Epithelial cell of esophagus (primary cell): Measurements from ENCODE around the gene NDUFAF8.

Experiments used
- DNase-seq: peaks from one replicate; pipeline ENCODE4 v3.0.0; 2010; ENCODE audit warnings: low read depth
- H3K4me3 ChIP-seq: 2 replicates; pipeline ENCODE4 v1.5.1; 2011; ENCODE audit warnings: mild to moderate bottlenecking, low read length, control low read depth
- TF ChIP-seq, protein P1 (sequence below): IDR thresholded peaks from 2 replicates; pipeline ENCODE4 v1.5.1; 2011; ENCODE audit warnings: low read depth, mild to moderate bottlenecking, low read length, control low read depth, inconsistent platforms; ENCODE audit not compliant: insufficient read depth; ENCODE audit errors: missing control alignments

NDUFAF8 gene

DNA sequence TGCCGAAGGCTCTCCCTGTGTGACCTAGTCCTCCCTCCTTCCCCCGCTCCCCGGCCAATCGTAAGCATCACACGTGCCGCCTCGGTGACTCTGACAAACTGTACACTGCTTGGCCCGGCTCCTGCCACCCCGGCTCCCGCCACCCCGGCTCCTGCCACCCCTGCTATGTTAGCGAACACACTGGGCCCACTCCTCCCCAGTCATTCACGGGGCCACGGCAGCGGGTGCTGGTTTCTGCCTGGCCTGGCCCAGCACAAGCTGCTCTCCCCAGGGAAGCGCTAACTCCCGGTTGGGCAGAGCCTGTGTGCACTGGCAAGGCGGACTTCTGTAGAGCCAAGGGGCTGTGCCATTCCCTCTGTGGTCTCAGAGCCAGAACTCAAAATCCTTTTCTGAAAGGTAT is 22.0 kb downstream of the NDUFAF8 start:
- no peak overlapping the region for H3K4me3 ChIP-seq
- no peak for DNase-seq
- TF ChIP-seq, protein P1, sequence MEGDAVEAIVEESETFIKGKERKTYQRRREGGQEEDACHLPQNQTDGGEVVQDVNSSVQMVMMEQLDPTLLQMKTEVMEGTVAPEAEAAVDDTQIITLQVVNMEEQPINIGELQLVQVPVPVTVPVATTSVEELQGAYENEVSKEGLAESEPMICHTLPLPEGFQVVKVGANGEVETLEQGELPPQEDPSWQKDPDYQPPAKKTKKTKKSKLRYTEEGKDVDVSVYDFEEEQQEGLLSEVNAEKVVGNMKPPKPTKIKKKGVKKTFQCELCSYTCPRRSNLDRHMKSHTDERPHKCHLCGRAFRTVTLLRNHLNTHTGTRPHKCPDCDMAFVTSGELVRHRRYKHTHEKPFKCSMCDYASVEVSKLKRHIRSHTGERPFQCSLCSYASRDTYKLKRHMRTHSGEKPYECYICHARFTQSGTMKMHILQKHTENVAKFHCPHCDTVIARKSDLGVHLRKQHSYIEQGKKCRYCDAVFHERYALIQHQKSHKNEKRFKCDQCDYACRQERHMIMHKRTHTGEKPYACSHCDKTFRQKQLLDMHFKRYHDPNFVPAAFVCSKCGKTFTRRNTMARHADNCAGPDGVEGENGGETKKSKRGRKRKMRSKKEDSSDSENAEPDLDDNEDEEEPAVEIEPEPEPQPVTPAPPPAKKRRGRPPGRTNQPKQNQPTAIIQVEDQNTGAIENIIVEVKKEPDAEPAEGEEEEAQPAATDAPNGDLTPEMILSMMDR = no peak

DNA sequence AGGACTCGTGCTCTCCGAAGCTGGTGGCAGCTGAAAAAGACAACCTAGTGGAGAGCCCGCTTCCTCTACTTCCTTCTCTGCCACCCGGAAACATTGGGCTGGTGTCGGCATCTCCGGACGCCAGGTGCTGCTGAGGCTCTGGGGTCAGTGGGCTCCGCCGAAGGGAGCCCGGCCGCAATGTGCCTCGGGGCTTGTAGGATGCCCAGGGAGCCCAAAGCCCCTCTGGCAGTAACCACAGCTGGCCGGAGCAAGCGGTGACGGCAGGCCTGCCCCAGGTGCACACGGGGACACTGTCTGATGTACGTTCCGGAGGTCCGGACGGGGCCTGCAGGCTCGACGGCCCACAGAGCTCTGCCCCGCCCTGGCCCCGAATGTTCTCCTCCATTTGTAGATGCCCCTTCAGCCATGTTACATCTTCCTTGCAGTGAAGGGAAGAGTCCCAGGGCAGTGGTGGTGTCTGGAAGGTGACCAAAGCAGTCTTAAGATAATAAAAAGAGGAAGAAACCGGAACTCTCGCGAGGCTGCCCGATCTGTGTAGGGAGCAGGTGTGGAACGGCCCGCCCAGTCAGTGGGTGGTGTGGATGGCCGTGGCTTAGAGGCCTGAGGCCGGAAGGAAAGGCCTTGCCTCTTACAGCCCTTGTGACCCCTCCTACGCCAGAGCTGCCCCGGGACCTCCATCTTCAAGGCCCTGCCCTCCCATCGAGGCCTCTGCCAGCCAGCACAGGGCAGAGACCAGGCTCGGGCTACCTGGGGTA is 22.6 kb downstream of the NDUFAF8 start:
- TF ChIP-seq, protein P1 = no peak
- no peak overlapping the region for H3K4me3 ChIP-seq
- no peak for DNase-seq

DNA sequence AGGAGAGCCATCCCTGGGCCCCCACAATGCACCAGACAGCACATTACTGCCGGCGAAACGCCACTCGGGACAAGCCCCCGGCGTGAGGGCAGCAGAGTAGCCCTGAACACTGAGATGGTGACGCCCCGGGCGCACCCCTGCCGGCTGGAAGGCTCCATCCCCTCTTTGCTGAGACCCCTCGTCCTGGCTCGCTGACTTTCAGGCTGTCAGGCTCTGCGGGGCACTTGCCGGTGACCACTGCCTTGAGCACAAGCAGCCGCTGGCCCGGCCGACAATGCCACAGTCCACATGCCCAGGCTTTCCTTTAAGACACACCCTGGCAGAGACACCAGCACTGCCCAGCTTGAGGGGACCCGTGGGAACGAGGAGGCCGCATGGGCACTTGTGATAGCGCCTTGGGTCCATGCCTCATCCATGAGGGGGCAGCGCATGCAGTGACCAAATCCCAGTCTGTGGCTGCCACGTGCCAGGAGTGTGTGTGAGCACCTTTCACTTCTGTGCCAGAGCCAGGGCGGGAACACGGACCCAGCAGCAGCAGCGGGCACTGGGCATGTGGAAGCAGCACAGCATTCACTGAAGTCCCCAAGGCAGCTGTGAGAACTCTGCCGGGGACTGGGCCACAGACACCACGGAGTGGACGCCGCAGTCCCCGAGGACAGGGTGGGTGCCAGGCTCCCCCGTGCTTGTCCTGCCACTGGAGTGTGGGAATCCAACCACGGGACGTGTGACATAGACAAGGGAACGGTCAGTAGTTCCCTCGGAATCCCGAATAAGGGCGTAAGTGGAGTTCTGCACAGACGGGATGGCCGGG is 24.5 kb downstream of the NDUFAF8 start:
- TF ChIP-seq, protein P1 = no peak
- no peak overlapping the region for H3K4me3 ChIP-seq
- DNase-seq = no peak

DNA sequence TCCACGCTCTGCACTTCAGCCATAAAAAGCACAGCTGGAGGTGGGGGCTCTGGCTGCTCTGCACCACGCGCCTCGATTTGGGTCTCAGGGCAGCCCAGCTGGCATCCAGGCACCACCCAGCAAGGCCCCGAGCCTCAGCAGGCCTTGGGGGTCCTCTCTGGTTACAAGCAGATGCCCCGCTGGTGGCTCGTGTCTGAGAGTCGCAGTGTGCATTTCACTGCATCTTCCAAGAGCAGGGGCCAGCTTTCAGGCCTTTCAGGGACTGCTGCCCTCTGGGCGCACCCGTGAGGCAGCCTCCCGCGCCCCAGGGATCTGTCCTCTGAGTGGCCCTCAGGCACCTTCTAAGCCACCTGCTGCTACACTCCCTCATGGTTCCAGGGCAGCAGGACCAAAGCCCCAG is 25.5 kb downstream of the NDUFAF8 start:
- H3K4me3 ChIP-seq = no peak overlapping the region
- DNase-seq = no peak
- TF ChIP-seq, protein P1 = no peak

DNA sequence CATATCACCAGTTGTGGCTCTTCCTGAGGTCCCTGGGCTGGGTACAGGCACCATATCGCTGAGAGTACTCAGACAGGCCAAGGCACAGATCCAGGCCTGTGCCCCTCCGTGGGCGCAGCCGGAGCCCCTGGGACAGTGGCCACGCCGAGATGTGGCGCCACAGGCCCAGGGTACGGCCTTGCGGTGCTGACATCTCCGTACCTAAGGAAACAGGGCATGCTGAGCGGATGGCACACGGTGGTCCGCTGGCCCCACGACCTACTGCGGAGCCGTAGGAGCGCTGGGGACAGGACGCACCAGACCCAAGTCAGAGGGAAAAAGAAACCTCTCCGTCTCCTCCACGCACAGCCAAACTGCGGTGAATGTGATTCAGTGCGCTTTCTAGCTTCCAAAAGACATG is 26.5 kb downstream of the NDUFAF8 start:
- no peak for DNase-seq
- TF ChIP-seq, protein P1 = no peak
- H3K4me3 ChIP-seq = no peak overlapping the region

DNA sequence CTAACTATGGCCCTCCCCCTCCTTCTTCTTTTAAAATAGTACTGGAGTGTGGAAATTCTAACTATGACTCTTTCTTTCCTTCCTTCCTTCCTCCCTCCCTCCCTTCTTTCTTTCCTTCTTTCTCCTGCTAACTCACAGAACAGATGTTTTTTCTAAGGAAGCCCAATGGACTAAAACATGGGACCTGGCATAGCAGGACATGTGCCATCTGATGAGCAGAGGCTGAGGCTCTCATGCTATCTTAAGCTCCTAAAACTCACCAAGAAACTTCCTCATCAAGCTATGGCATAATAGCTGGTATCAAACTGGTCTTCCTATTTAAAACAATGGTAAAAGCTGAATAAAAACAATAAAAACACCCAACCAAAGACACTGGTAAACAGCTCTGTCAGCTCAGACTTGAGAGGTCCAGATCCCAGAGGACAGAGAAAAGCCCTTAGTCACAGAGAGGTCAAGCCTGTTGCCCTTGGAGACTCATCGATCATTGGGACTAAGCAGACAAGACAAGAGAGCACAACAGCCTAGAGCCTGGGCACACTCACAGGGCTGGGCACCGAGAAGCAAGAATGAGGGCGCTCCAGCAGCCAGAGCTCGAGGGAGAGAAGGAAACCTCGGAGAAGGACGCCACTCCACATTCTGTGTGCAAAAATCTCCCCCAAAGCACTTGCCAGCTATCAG is 28.4 kb downstream of the NDUFAF8 start:
- no peak for DNase-seq
- no peak overlapping the region for H3K4me3 ChIP-seq
- TF ChIP-seq, protein P1 = no peak
